Memory B cell (primary cell): ENCODE data around the gene LRRC7.
"Not testable (repeated sequence)": the region's sequence is repeated elsewhere in the genome, so short reads cannot be mapped to it uniquely, and the experiment has no call there.

Experiments
- ATAC-seq: fragments of 150-1000 bp; cut with Tn5 transposase; 2 replicates; pipeline ENCODE4 v1.10.0; 2021; ENCODE audit warnings: low read depth, mild to moderate bottlenecking, moderate library complexity
- DNase-seq, 2 donors: peaks; one replicate each; pipeline ENCODE4 v3.0.0; 2022; ENCODE audit warnings: low spot score in 2 of 2
- H3K27ac Mint-ChIP-seq: one replicate; pipeline ENCODE4 v1.8.0; 2022; ENCODE audit warnings: mild to moderate bottlenecking, moderate library complexity, mixed read lengths
- H3K27me3 Mint-ChIP-seq: one replicate; pipeline ENCODE4 v1.8.0; 2022; ENCODE audit warnings: mixed read lengths
- H3K36me3 Mint-ChIP-seq: one replicate; pipeline ENCODE4 v1.8.0; 2022; ENCODE audit warnings: mild to moderate bottlenecking, mixed read lengths
- H3K4me1 Mint-ChIP-seq: one replicate; pipeline ENCODE4 v1.8.0; 2022; ENCODE audit warnings: mixed read lengths
- H3K4me3 Mint-ChIP-seq: one replicate; pipeline ENCODE4 v1.8.0; 2022; ENCODE audit warnings: mild to moderate bottlenecking, moderate library complexity, mixed read lengths
- H3K9me3 Mint-ChIP-seq: one replicate; pipeline ENCODE4 v1.8.0; 2022; ENCODE audit warnings: mixed read lengths

LRRC7 gene

GRCh38 chr1:69921486-69921885 is 353.8 kb downstream of the LRRC7 start:
- Mint-ChIP-seq H3K4me3 (no peak overlapping the region), H3K9me3 (peaks cover 2% of the 10 kb centered on the region), H3K27me3 (no peaks in the 10 kb centered on the region), H3K4me1 (no peaks in the 10 kb centered on the region), H3K36me3 (no peaks in the 10 kb centered on the region), H3K27ac (no peak overlapping the region)
- ATAC-seq (no peak), DNase-seq (no peak)

GRCh38 chr1:69928234-69928633 is 360.5 kb downstream of the LRRC7 start:
- not testable (repeated sequence) for H3K4me3 Mint-ChIP-seq, H3K9me3 Mint-ChIP-seq, DNase-seq, ATAC-seq, H3K4me1 Mint-ChIP-seq, H3K36me3 Mint-ChIP-seq, H3K27me3 Mint-ChIP-seq, H3K27ac Mint-ChIP-seq

GRCh38 chr1:69929308-69930057 is 361.8 kb downstream of the LRRC7 start:
- ATAC-seq = no peak
- no peaks in the 10 kb centered on the region for H3K27me3 Mint-ChIP-seq

GRCh38 chr1:69930396-69930795 is 362.7 kb downstream of the LRRC7 start:
- no peaks in the 10 kb centered on the region for H3K36me3 Mint-ChIP-seq
- ATAC-seq (no peak), DNase-seq (no peak)
- no peak overlapping the region for H3K27ac Mint-ChIP-seq
- H3K9me3 Mint-ChIP-seq = peaks cover 4% of the 10 kb centered on the region
- H3K4me1 Mint-ChIP-seq = no peaks in the 10 kb centered on the region
- no peak overlapping the region for H3K4me3 Mint-ChIP-seq
- no peaks in the 10 kb centered on the region for H3K27me3 Mint-ChIP-seq

More at GRCh38 chr1:69929308-69930057, 361.8 kb downstream of the LRRC7 start:
- no peak overlapping the region for H3K4me3 Mint-ChIP-seq
- no peaks in the 10 kb centered on the region for H3K4me1 Mint-ChIP-seq
- no peaks in the 10 kb centered on the region for H3K36me3 Mint-ChIP-seq
- H3K27ac Mint-ChIP-seq = no peak overlapping the region
- no peak for DNase-seq
- peaks cover 4% of the 10 kb centered on the region for H3K9me3 Mint-ChIP-seq

GRCh38 chr1:69932760-69933159 is 365.0 kb downstream of the LRRC7 start:
- H3K27me3 Mint-ChIP-seq = no peaks in the 10 kb centered on the region

GRCh38 chr1:69940231-69940630 is 372.5 kb downstream of the LRRC7 start:
- H3K9me3 Mint-ChIP-seq = peaks cover 2% of the 10 kb centered on the region
- ATAC-seq = no peak
- no peak overlapping the region for H3K4me3 Mint-ChIP-seq
- no peak overlapping the region for H3K27ac Mint-ChIP-seq
- no peaks in the 10 kb centered on the region for H3K4me1 Mint-ChIP-seq
- DNase-seq = no peak
- no peaks in the 10 kb centered on the region for H3K27me3 Mint-ChIP-seq
- no peaks in the 10 kb centered on the region for H3K36me3 Mint-ChIP-seq

More at GRCh38 chr1:69932760-69933159, 365.0 kb downstream of the LRRC7 start:
- H3K4me1 Mint-ChIP-seq = no peaks in the 10 kb centered on the region
- H3K4me3 Mint-ChIP-seq = no peak overlapping the region
- peaks cover 4% of the 10 kb centered on the region for H3K9me3 Mint-ChIP-seq
- H3K36me3 Mint-ChIP-seq = no peaks in the 10 kb centered on the region
- H3K27ac Mint-ChIP-seq = no peak overlapping the region
- ATAC-seq = no peak
- DNase-seq = no peak

GRCh38 chr1:69940816-69941215 is 373.1 kb downstream of the LRRC7 start:
- Mint-ChIP-seq H3K4me3 (no peak overlapping the region), H3K4me1 (no peaks in the 10 kb centered on the region), H3K36me3 (no peaks in the 10 kb centered on the region), H3K27me3 (no peaks in the 10 kb centered on the region), H3K27ac (no peak overlapping the region), H3K9me3 (peaks cover 2% of the 10 kb centered on the region)
- no peak for DNase-seq
- ATAC-seq = no peak

GRCh38 chr1:69943030-69943429 is 375.3 kb downstream of the LRRC7 start:
- DNase-seq (no peak), ATAC-seq (no peak)
- no peaks in the 10 kb centered on the region for H3K4me1 Mint-ChIP-seq
- H3K4me3 Mint-ChIP-seq = no peak overlapping the region
- H3K27ac Mint-ChIP-seq = no peak overlapping the region
- H3K36me3 Mint-ChIP-seq = no peaks in the 10 kb centered on the region
- no peaks in the 10 kb centered on the region for H3K27me3 Mint-ChIP-seq
- peaks cover 3% of the 10 kb centered on the region for H3K9me3 Mint-ChIP-seq

GRCh38 chr1:69946935-69947334 is 379.2 kb downstream of the LRRC7 start:
- H3K36me3 Mint-ChIP-seq = no peaks in the 10 kb centered on the region
- H3K27ac Mint-ChIP-seq = no peak overlapping the region

GRCh38 chr1:69947837-69948236 is 380.1 kb downstream of the LRRC7 start:
- no peak overlapping the region for H3K27ac Mint-ChIP-seq
- peaks cover 5% of the 10 kb centered on the region for H3K9me3 Mint-ChIP-seq
- no peak for DNase-seq
- H3K36me3 Mint-ChIP-seq = no peaks in the 10 kb centered on the region
- ATAC-seq = no peak
- no peaks in the 10 kb centered on the region for H3K27me3 Mint-ChIP-seq
- no peak overlapping the region for H3K4me3 Mint-ChIP-seq
- H3K4me1 Mint-ChIP-seq = no peaks in the 10 kb centered on the region

More at GRCh38 chr1:69946935-69947334, 379.2 kb downstream of the LRRC7 start:
- no peak overlapping the region for H3K4me3 Mint-ChIP-seq
- DNase-seq = no peak
- no peaks in the 10 kb centered on the region for H3K27me3 Mint-ChIP-seq
- no peak for ATAC-seq
- no peaks in the 10 kb centered on the region for H3K4me1 Mint-ChIP-seq
- peaks cover 5% of the 10 kb centered on the region for H3K9me3 Mint-ChIP-seq

- H3K27ac Mint-ChIP-seq = no peak overlapping the region
- H3K9me3 Mint-ChIP-seq = peaks cover 5% of the 10 kb centered on the region
- H3K27me3 Mint-ChIP-seq = no peaks in the 10 kb centered on the region
- H3K4me3 Mint-ChIP-seq = no peak overlapping the region
- no peaks in the 10 kb centered on the region for H3K36me3 Mint-ChIP-seq
- ATAC-seq (no peak), DNase-seq (no peak)
- no peaks in the 10 kb centered on the region for H3K4me1 Mint-ChIP-seq
These were observed 385.0 kb downstream of the LRRC7 start for GRCh38 chr1:69952676-69953075.

GRCh38 chr1:69962452-69962851 is 394.7 kb downstream of the LRRC7 start:
- not testable (repeated sequence) for H3K9me3 Mint-ChIP-seq, H3K4me3 Mint-ChIP-seq, DNase-seq, H3K27me3 Mint-ChIP-seq, ATAC-seq, H3K4me1 Mint-ChIP-seq, H3K36me3 Mint-ChIP-seq, H3K27ac Mint-ChIP-seq

GRCh38 chr1:69967245-69967766 is 399.6 kb downstream of the LRRC7 start:
- Mint-ChIP-seq H3K27me3 (no peaks in the 10 kb centered on the region), H3K4me3 (no peak overlapping the region)

GRCh38 chr1:69976896-69977295 is 409.2 kb downstream of the LRRC7 start:
- no peak for DNase-seq
- no peak overlapping the region for H3K27ac Mint-ChIP-seq

More at GRCh38 chr1:69967245-69967766, 399.6 kb downstream of the LRRC7 start:
- no peak for ATAC-seq
- H3K9me3 Mint-ChIP-seq = peaks cover 9% of the 10 kb centered on the region
- DNase-seq = no peak
- H3K27ac Mint-ChIP-seq = no peak overlapping the region
- H3K4me1 Mint-ChIP-seq = no peaks in the 10 kb centered on the region
- no peaks in the 10 kb centered on the region for H3K36me3 Mint-ChIP-seq

GRCh38 chr1:69982992-69983391 is 415.3 kb downstream of the LRRC7 start:
- Mint-ChIP-seq H3K27me3 (no peaks in the 10 kb centered on the region), H3K4me3 (no peak overlapping the region), H3K4me1 (no peaks in the 10 kb centered on the region), H3K27ac (no peak overlapping the region), H3K36me3 (no peaks in the 10 kb centered on the region), H3K9me3 (peaks cover 1% of the 10 kb centered on the region)
- no peak for ATAC-seq
- no peak for DNase-seq

More at GRCh38 chr1:69976896-69977295, 409.2 kb downstream of the LRRC7 start:
- H3K4me3 Mint-ChIP-seq = no peak overlapping the region
- no peaks in the 10 kb centered on the region for H3K27me3 Mint-ChIP-seq
- H3K4me1 Mint-ChIP-seq = no peaks in the 10 kb centered on the region
- H3K36me3 Mint-ChIP-seq = no peaks in the 10 kb centered on the region
- H3K9me3 Mint-ChIP-seq = peaks cover 5% of the 10 kb centered on the region
- no peak for ATAC-seq
